Heart left ventricle (tissue), 16 donors: ENCODE data around the gene PDE6A. TPM values are rescaled to one million over a fixed set of nuclear protein-coding genes. Genes with fewer than 3 reads are reported as not detected.

Source experiments
- ATAC-seq, 4 donors: fragments of 200-7000 bp; cut with Tn5 transposase; one replicate each; pipeline ENCODE4 v1.9.1; 2020 to 2022; ENCODE audit warnings: moderate library complexity in 4 of 4, mild to moderate bottlenecking in 3 of 4, moderate number of reproducible peaks in 1 of 4
- DNase-seq, 5 donors: peaks; one replicate each; pipeline ENCODE4 v3.0.0-alpha.2; 2020
- H3K27ac ChIP-seq, 12 donors: fragments of 200-600 bp; sonication (generic) in 4 of 12; one replicate each; pipeline versions ENCODE4 v1.5.0 to v1.8.0; 2016 to 2022; ENCODE audit warnings: mild to moderate bottlenecking in 2 of 12
- H3K27me3 ChIP-seq, 9 donors: fragments of 200-600 bp; sonication (generic) in 2 of 9; one replicate each; pipeline versions ENCODE4 v1.5.1 to v1.8.0; 2016 to 2022; ENCODE audit warnings: mild to moderate bottlenecking in 3 of 9
- H3K36me3 ChIP-seq, 9 donors: fragments of 200-600 bp; sonication (generic) in 2 of 9; one replicate each; pipeline versions ENCODE4 v1.5.0 to v1.8.0; 2018 to 2022; ENCODE audit warnings: mild to moderate bottlenecking in 2 of 9
- H3K4me1 ChIP-seq, 12 donors: fragments of 200-600 bp; sonication (generic) in 4 of 12; one replicate each; pipeline versions ENCODE4 v1.5.0 to v1.8.0; 2016 to 2022; ENCODE audit warnings: mild to moderate bottlenecking in 3 of 12
- H3K4me3 ChIP-seq, 12 donors: fragments of 200-600 bp; sonication (generic) in 4 of 12; one replicate each; pipeline versions ENCODE4 v1.5.0 to v1.8.0; 2017 to 2022; ENCODE audit warnings: mild to moderate bottlenecking in 9 of 12, moderate library complexity in 4 of 12
- H3K9me3 ChIP-seq, 12 donors: fragments of 200-600 bp; sonication (generic) in 4 of 12; one replicate each; pipeline versions ENCODE4 v1.5.0 to v1.8.0; 2016 to 2022; ENCODE audit warnings: mild to moderate bottlenecking in 1 of 12
- CTCF ChIP-seq, 12 donors: fragments of 200-600 bp; sonication (generic) in 4 of 12; IDR thresholded peaks; one replicate each; pipeline versions ENCODE4 v1.5.0 to v1.8.0; 2018 to 2022; ENCODE audit warnings: antibody characterized with exemption in 12 of 12, mild to moderate bottlenecking in 5 of 12
- POLR2A ChIP-seq, 2 donors: fragments of 450-650 bp; IDR thresholded peaks; one replicate each; pipeline ENCODE4 v1.6.1; 2017; ENCODE audit warnings: antibody characterized with exemption in 2 of 2, mild to moderate bottlenecking in 2 of 2, moderate library complexity in 2 of 2
- WGBS, 4 donors: extraction: QIAGEN DNeasy Blood & Tissue Kit in 2 of 4; methylation state at CpG; one replicate each; pipeline versions ENCODE4 v1.1.5 to v1.1.7; 2013 to 2018; 5-methylcytosine and 5-hydroxymethylcytosine counted together
- intact Hi-C, 10 donors: fragments of 100-400 bp; cut with DNase I; formaldehyde crosslinking; loops; one replicate each; pipeline versions ENCODE4 v1.11.1 to v1.14.2; 2022
- polyA plus RNA-seq, 2 donors: library from polyadenylated mRNA; stranded (reverse); fragments of 200-250 nt; gene quantifications; one replicate each; pipeline ENCODE4 v1.2.3, GENCODE V29; 2013
- total RNA-seq, 9 donors: library from RNA; depleted of rRNA in 2 of 9; stranded (reverse); fragments of >200 nt in 2 of 9; fragmentation: NEBNext Ultra II Directional in 3 of 9; extraction: Animal tissue kit (Norgen Biotek cat#: 25700) in 3 of 9; gene quantifications; one replicate each; pipeline versions ENCODE4 v1.1.0 to v1.2.4, GENCODE V29; 2016 to 2023
- donor health status: ischemic (EF 13 %, LVEDD 7.1; RV severe dilation, severe dysfunction).
- donor health status: healthy with polysubstance abuse.
- donor health status: DM: no; HTN: yes; CAD: no.
- donor health status: DM: no; HTN: no; CAD: no.
- donor health status: ischemic (EF 25% LVEDD 6.9; RV normal size, moderate dysfunction).
- donor health status: ischemic (EF 25% LVEDD 5.7; RV mildly dilated, moderate dysfunction).
- donor health status: healthy.
- donor health status: DM: yes; HTN: yes; CAD: no.
- donor health status: ischemic (EF 35%, LVEDD 5.7; RV mildly dilated, moderate dysfunction).
- donor health status: nonischemic (EF 11% LVEDD 7.7; RV severe dilation, severe dysfunction).
- donor health status: DM: yes; HTN: yes; CAD: no.
- donor health status: PGD.
- donor health status: ischemic (EF 29% LVEDD 5.4; RV normal size, mild dysfunction).
- donor health status: nonischemic (EF 23%, LVEDD 6.1; RV moderate dilation, normal function).

The PDE6A gene
- total and polyA plus RNA-seq, 11 donors: 0.04 to 0.35 (median 0.11) TPM; not detected in 1

GRCh38 chr5:149827546-149827945, 117.0 kb downstream of the PDE6A start:
- Histone ChIP-seq H3K9me3 (no peaks in the 10 kb centered on the region), H3K27me3 (no peaks in the 10 kb centered on the region), H3K27ac (peak overlapping the region in 11 of 12 donors; percentile 57 to 92 (median 85)), H3K36me3 (peaks cover 0 to 63% (median 32%) of the 10 kb centered on the region in 9 donors), H3K4me1 (peaks cover 23 to 73% (median 57%) of the 10 kb centered on the region in 12 donors), H3K4me3 (no peak overlapping the region)
- intact Hi-C loops: loop anchor here in 8 of 10 donors (2.0 to 10.0 kb wide), 11 partner anchors 50 to 191 kb away; partner anchors contain the start of gene PPARGC1B (in 6 of the 8)
- ATAC-seq (no peak), DNase-seq (no peak)
- 74 to 86% (median 76%) methylated on average over 5 of the region's 5 CpGs for WGBS, 4 donors
- TF ChIP-seq CTCF (IDR thresholded peaks at IDR 0.05) (no peak), POLR2A (IDR thresholded peaks at IDR 0.05) (no peak)

GRCh38 chr5:149827086-149827485, 117.5 kb downstream of the PDE6A start:
- H3K4me1 ChIP-seq: peaks cover 28 to 78% (median 62%) of the 10 kb centered on the region in 12 donors
- no peak for ATAC-seq
- intact Hi-C loops: loop anchor here in 8 of 10 donors (2.0 to 10.0 kb wide), 11 partner anchors 50 to 190 kb away; partner anchors contain the start of gene PPARGC1B (in 6 of the 8)
- no peaks in the 10 kb centered on the region for H3K9me3 ChIP-seq
- 62 to 71% (median 63%) methylated on average over 5 of the region's 5 CpGs for WGBS, 4 donors
- H3K36me3 ChIP-seq: peaks cover 0 to 59% (median 27%) of the 10 kb centered on the region in 9 donors
- H3K27ac ChIP-seq: peak overlapping the region in 11 of 12 donors; percentile 57 to 92 (median 85)
- H3K4me3 ChIP-seq: no peak overlapping the region
- DNase-seq: no peak
- H3K27me3 ChIP-seq: no peaks in the 10 kb centered on the region
- TF ChIP-seq CTCF (IDR thresholded peaks at IDR 0.05) (no peak), POLR2A (IDR thresholded peaks at IDR 0.05) (no peak)

GRCh38 chr5:149826574-149826973, 118.0 kb downstream of the PDE6A start:
- Histone ChIP-seq H3K27me3 (no peaks in the 10 kb centered on the region), H3K36me3 (peaks cover 0 to 54% (median 23%) of the 10 kb centered on the region in 9 donors), H3K27ac (peak overlapping the region in 11 of 12 donors; percentile 78 to 92 (median 88)), H3K9me3 (no peaks in the 10 kb centered on the region), H3K4me1 (peaks cover 28 to 83% (median 65%) of the 10 kb centered on the region in 12 donors), H3K4me3 (no peak overlapping the region)
- peak; percentile 59 to 79 (median 75) for DNase-seq
- TF ChIP-seq POLR2A (IDR thresholded peaks at IDR 0.05) (no peak), CTCF (IDR thresholded peaks at IDR 0.05) (no peak)
- 19 to 47% (median 41%) methylated on average over 5 to 9 of the region's 9 CpGs for WGBS, 4 donors
- ATAC-seq: peak in 3 of 4 donors; percentile 27 to 49 (median 32)
- intact Hi-C loops: loop anchor here in 8 of 10 donors (2.0 to 10.0 kb wide), 11 partner anchors 49 to 190 kb away; partner anchors contain the start of gene PPARGC1B (in 6 of the 8)

- WGBS, 4 donors: 25 to 44% (median 33%) methylated on average over 14 to 16 of the region's 16 CpGs
- ATAC-seq: peak; percentile 32 to 66 (median 50)
- TF ChIP-seq CTCF (IDR thresholded peaks at IDR 0.05) (no peak), POLR2A (IDR thresholded peaks at IDR 0.05) (no peak)
- Histone ChIP-seq H3K36me3 (peaks cover 0 to 46% (median 8%) of the 10 kb centered on the region in 9 donors), H3K9me3 (no peaks in the 10 kb centered on the region), H3K27ac (peak overlapping the region; percentile 60 to 92 (median 86)), H3K27me3 (no peaks in the 10 kb centered on the region), H3K4me1 (peaks cover 28 to 91% (median 72%) of the 10 kb centered on the region in 12 donors), H3K4me3 (no peak overlapping the region)
- DNase-seq: peak in 4 of 5 donors; percentile 65 to 77 (median 74)
- intact Hi-C loops: loop anchor here (2.0 to 10.0 kb wide), 12 partner anchors 20 to 188 kb away; partner anchors contain the start of gene PPARGC1B (in 6 of the 10)
Observed at GRCh38 chr5:149824846-149825245, 119.7 kb downstream of the PDE6A start.
